ENCODE measurements around the gene AP3M1.

- no peak for TF ChIP-seq POLR2A (IDR thresholded peaks at IDR 0.05)
- TF ChIP-seq CTCF (IDR thresholded peaks at IDR 0.05) = no peak
These were observed 6.3 kb upstream of the AP3M1 start for GRCh38 chr10:74156919-74157289.
